ENCODE measurements around the gene FZD10. TPM values are rescaled to one million over a fixed set of nuclear protein-coding genes. Genes with fewer than 3 reads are reported as not detected.
A peak's percentile ranks its signal among the peaks of the same experiment; 100 is the strongest.

The FZD10 gene
- 0.21 TPM for total RNA-seq

- no peak for DNase-seq (ENCODE audit: low spot score in 2 of 2)
Observed at GRCh38 chr12:130162267-130162666, at the start of gene FZD10. Gene FZD10, plus strand, starts transcription at chr12:130162464. Its CDS starts 479 bp downstream, at chr12:130162943.

GRCh38 chr12:130114952-130115351 is 47.3 kb upstream of the FZD10 start:
- Histone ChIP-seq H3K9me3 (no peaks in the 10 kb centered on the region), H3K27me3 (no peaks in the 10 kb centered on the region), H3K4me3 (no peak overlapping the region), H3K4me1 (no peaks in the 10 kb centered on the region), H3K27ac (no peak overlapping the region), H3K36me3 (no peaks in the 10 kb centered on the region)
- intact Hi-C loops (cut with DNase I): no loop called here
- no peak for DNase-seq (ENCODE audit: low spot score in 2 of 2)
- no peak for TF ChIP-seq CTCF (IDR thresholded peaks at IDR 0.05)

More at GRCh38 chr12:130162267-130162666, at the start of gene FZD10:
- intact Hi-C loops (cut with DNase I): no loop called here
- no peak for TF ChIP-seq CTCF (IDR thresholded peaks at IDR 0.05)
- Histone ChIP-seq H3K4me1 (peaks cover 0 to 2% of the 10 kb centered on the region in 2 donors), H3K27me3 (peaks cover 8% of the 10 kb centered on the region), H3K27ac (no peak within 1 kb of the TSS), H3K36me3 (no peaks in the 10 kb centered on the region), H3K4me3 (peak within 1 kb of the TSS; percentile 40 to 48), H3K9me3 (no peaks in the 10 kb centered on the region)

GRCh38 chr12:130115646-130116045 is 46.6 kb upstream of the FZD10 start:
- H3K27me3 ChIP-seq: no peaks in the 10 kb centered on the region
- no peaks in the 10 kb centered on the region for H3K4me1 ChIP-seq
- no peak overlapping the region for H3K4me3 ChIP-seq
- intact Hi-C loops (cut with DNase I): no loop called here
- H3K36me3 ChIP-seq: no peaks in the 10 kb centered on the region
- H3K9me3 ChIP-seq: no peaks in the 10 kb centered on the region
- DNase-seq (ENCODE audit: low spot score in 2 of 2): no peak
- no peak overlapping the region for H3K27ac ChIP-seq
- no peak for TF ChIP-seq CTCF (IDR thresholded peaks at IDR 0.05)

GRCh38 chr12:130116791-130117190 is 45.5 kb upstream of the FZD10 start:
- no peak for TF ChIP-seq CTCF (IDR thresholded peaks at IDR 0.05)

GRCh38 chr12:130117233-130117632 is 45.0 kb upstream of the FZD10 start:
- intact Hi-C loops (cut with DNase I): no loop called here
- no peak for DNase-seq (ENCODE audit: low spot score in 2 of 2)
- H3K9me3 ChIP-seq: no peaks in the 10 kb centered on the region
- no peak overlapping the region for H3K27ac ChIP-seq
- no peak overlapping the region for H3K4me3 ChIP-seq
- H3K27me3 ChIP-seq: no peaks in the 10 kb centered on the region
- no peaks in the 10 kb centered on the region for H3K36me3 ChIP-seq
- no peak for TF ChIP-seq CTCF (IDR thresholded peaks at IDR 0.05)
- H3K4me1 ChIP-seq: no peaks in the 10 kb centered on the region

More at GRCh38 chr12:130116791-130117190, 45.5 kb upstream of the FZD10 start:
- Histone ChIP-seq H3K27ac (no peak overlapping the region), H3K27me3 (no peaks in the 10 kb centered on the region), H3K9me3 (no peaks in the 10 kb centered on the region), H3K4me3 (no peak overlapping the region), H3K36me3 (no peaks in the 10 kb centered on the region), H3K4me1 (no peaks in the 10 kb centered on the region)
- no peak for DNase-seq (ENCODE audit: low spot score in 2 of 2)
- intact Hi-C loops (cut with DNase I): no loop called here

- Histone ChIP-seq H3K27me3 (no peaks in the 10 kb centered on the region), H3K36me3 (no peaks in the 10 kb centered on the region), H3K4me1 (no peaks in the 10 kb centered on the region), H3K9me3 (no peaks in the 10 kb centered on the region), H3K4me3 (no peak overlapping the region), H3K27ac (no peak overlapping the region)
- TF ChIP-seq CTCF (IDR thresholded peaks at IDR 0.05): no peak
- no peak for DNase-seq (ENCODE audit: low spot score in 2 of 2)
- intact Hi-C loops (cut with DNase I): no loop called here
Observed at GRCh38 chr12:130117701-130118100, 44.6 kb upstream of the FZD10 start.
